ENCODE results near the gene UBE4B. TPM values are rescaled to one million over a fixed set of nuclear protein-coding genes. Genes with fewer than 3 reads are reported as not detected.

Gene UBE4B
- total and polyA plus RNA-seq, 7 donors = 28.8 to 90.9 (median 48.5) TPM

DNA sequence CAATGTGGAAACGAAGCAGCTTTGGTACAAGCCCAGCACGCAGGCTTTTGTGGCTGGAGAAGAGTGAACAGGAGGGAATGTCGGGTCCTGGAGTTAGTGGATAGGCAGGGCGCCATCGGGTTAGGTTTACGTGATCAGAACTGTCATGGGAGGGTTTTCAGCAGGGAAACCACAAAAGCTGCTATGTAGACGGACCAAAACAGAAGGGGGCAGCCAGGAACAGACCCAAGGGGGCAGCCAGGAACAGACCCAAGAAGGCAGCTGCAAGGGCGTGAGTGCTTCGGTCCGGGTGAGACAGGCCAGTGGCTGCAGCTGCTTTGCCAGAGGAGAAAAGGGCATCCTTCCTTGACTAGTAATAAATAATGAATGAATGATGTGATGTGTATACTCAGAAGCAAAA is 100.1 kb downstream of the UBE4B start:
- Histone ChIP-seq H3K9me3 (no peaks in the 10 kb centered on the region), H3K4me3 (no peak overlapping the region), H3K36me3 (ENCODE audit: insufficient read depth in 1 of 2, low read depth in 1 of 2) (peaks cover 16 to 98% of the 10 kb centered on the region in 2 donors), H3K27ac (no peak overlapping the region), H3K4me1 (no peaks in the 10 kb centered on the region), H3K27me3 (ENCODE audit: insufficient read depth in 3 of 3, low read length in 2 of 3) (no peaks in the 10 kb centered on the region)
- TF ChIP-seq, protein P1, sequence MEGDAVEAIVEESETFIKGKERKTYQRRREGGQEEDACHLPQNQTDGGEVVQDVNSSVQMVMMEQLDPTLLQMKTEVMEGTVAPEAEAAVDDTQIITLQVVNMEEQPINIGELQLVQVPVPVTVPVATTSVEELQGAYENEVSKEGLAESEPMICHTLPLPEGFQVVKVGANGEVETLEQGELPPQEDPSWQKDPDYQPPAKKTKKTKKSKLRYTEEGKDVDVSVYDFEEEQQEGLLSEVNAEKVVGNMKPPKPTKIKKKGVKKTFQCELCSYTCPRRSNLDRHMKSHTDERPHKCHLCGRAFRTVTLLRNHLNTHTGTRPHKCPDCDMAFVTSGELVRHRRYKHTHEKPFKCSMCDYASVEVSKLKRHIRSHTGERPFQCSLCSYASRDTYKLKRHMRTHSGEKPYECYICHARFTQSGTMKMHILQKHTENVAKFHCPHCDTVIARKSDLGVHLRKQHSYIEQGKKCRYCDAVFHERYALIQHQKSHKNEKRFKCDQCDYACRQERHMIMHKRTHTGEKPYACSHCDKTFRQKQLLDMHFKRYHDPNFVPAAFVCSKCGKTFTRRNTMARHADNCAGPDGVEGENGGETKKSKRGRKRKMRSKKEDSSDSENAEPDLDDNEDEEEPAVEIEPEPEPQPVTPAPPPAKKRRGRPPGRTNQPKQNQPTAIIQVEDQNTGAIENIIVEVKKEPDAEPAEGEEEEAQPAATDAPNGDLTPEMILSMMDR (IDR thresholded peaks at IDR 0.05) = no peak
- intact Hi-C loops (cut with DNase I) = no loop called here
- DNase-seq = no peak
- no peak for ATAC-seq
- WGBS, 3 donors = 59 to 63% (median 60%) methylated on average over 10 of the region's 10 CpGs

DNA sequence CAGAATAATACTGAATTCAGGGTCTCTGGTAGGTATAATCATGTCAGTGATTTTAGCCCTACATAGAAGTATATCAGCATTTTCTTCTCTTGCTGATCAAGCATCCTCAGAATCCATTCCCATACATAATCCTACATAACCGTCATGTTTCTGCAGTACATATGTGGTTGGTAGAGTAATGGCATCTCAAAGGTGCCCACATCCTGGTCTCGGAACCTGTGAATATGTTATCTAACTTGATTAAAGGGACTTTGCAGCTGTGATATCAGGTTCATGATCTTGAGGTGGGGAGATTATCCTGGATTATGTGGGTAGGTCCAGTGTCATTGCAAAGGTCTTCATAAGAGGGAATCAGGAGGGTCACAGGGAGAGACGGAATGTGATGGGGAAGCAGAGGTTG is 108.2 kb downstream of the UBE4B start:
- Histone ChIP-seq H3K36me3 (ENCODE audit: insufficient read depth in 1 of 2, low read depth in 1 of 2) (peaks cover 0 to 84% of the 10 kb centered on the region in 2 donors), H3K27ac (no peak overlapping the region), H3K4me1 (no peaks in the 10 kb centered on the region), H3K9me3 (no peaks in the 10 kb centered on the region), H3K4me3 (no peak overlapping the region), H3K27me3 (ENCODE audit: insufficient read depth in 3 of 3, low read length in 2 of 3) (no peaks in the 10 kb centered on the region)
- WGBS, 3 donors = 89 to 98% (median 93%) methylated on average over 3 of the region's 3 CpGs
- ATAC-seq (no peak), DNase-seq (no peak)
- intact Hi-C loops (cut with DNase I) = no loop called here
- TF ChIP-seq, protein P1 (IDR thresholded peaks at IDR 0.05) = no peak

DNA sequence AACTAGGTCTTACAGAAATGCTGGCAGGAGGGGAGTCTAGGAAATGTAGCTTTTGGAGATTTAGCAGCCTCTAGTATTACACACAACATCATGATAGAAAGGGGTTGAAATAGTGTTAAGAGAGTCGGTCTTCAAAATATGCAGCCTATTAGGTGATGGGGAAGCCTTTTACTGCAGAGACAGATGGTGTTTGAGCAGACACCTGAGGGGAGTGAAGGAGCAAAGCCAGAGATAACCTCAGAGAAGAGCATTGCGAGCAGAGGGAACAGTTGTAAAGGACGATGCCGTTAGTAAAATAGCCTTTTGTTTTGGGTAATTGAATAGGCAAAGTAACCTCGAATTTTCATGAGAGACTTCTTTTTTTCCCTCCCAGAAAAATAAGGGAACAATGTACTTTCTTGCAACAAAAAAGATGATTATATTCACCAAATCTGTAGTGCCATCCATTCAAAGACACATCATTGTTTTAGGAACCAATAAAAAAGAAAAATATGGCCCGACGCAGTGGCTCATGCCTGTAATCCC is 111.3 kb downstream of the UBE4B start:
- 91 to 94% (median 94%) methylated on average over 7 of the region's 7 CpGs for WGBS, 3 donors
- DNase-seq (no peak), ATAC-seq (no peak)
- Histone ChIP-seq H3K9me3 (no peaks in the 10 kb centered on the region), H3K4me1 (no peaks in the 10 kb centered on the region), H3K36me3 (ENCODE audit: insufficient read depth in 1 of 2, low read depth in 1 of 2) (peaks cover 0 to 83% of the 10 kb centered on the region in 2 donors), H3K27me3 (ENCODE audit: insufficient read depth in 3 of 3, low read length in 2 of 3) (no peaks in the 10 kb centered on the region), H3K27ac (no peak overlapping the region), H3K4me3 (no peak overlapping the region)
- intact Hi-C loops (cut with DNase I) = no loop called here
- TF ChIP-seq, protein P1 (IDR thresholded peaks at IDR 0.05) = no peak

DNA sequence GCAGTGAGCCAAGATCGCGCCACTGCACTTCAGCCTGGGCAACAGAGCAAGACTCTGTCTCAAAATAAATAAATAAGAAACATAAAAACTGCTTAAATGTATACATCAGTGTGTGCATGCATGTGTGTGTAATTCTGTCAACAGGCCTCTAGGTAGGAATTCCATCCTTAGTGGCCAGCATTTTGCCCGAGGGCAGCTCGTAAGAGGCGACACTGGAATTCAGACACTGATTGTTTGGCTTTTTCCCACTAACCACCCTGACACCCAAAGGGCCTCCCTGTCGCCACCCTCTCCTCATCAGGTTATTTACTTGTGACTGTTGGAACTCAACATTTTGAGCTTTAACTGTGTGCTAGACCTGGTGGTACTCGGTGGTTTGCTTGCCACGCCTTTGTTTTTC is 113.6 kb downstream of the UBE4B start:
- H3K9me3 ChIP-seq = no peaks in the 10 kb centered on the region
- no peak overlapping the region for H3K27ac ChIP-seq
- intact Hi-C loops (cut with DNase I) = no loop called here
- 94 to 97% (median 95%) methylated on average over 8 of the region's 8 CpGs for WGBS, 3 donors
- H3K4me3 ChIP-seq = no peak overlapping the region
- TF ChIP-seq, protein P1 (IDR thresholded peaks at IDR 0.05) = no peak
- H3K36me3 ChIP-seq (ENCODE audit: insufficient read depth in 1 of 2, low read depth in 1 of 2) = peaks cover 0 to 79% of the 10 kb centered on the region in 2 donors
- ATAC-seq (no peak), DNase-seq (no peak)
- H3K27me3 ChIP-seq (ENCODE audit: insufficient read depth in 3 of 3, low read length in 2 of 3) = no peaks in the 10 kb centered on the region
- peaks cover 4% of the 10 kb centered on the region for H3K4me1 ChIP-seq

DNA sequence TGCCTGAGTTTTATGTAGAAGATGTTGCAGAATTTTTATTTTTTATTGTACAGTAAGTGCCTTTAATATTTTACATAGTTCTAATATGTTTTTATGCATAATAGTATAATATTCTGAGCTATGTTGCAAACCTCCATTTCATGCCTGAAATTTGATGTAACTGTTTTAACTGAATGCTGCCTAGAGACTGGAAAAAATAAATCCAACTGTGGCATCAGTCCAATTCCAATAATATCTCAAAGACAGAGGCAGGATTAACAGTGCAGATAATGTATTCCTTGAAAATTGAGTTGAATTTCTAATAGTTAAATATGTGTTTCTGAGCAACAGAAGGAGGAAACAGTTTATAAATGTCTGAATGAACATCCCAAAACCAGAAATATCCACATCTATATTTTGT is 116.5 kb downstream of the UBE4B start:
- peaks cover 5% of the 10 kb centered on the region for H3K4me1 ChIP-seq
- H3K27ac ChIP-seq = no peak overlapping the region
- peaks cover 0 to 74% of the 10 kb centered on the region in 2 donors for H3K36me3 ChIP-seq (ENCODE audit: insufficient read depth in 1 of 2, low read depth in 1 of 2)
- H3K27me3 ChIP-seq (ENCODE audit: insufficient read depth in 3 of 3, low read length in 2 of 3) = no peaks in the 10 kb centered on the region
- ATAC-seq = no peak
- TF ChIP-seq, protein P1 (IDR thresholded peaks at IDR 0.05) = no peak
- H3K4me3 ChIP-seq = no peak overlapping the region
- no peaks in the 10 kb centered on the region for H3K9me3 ChIP-seq
- no peak for DNase-seq
- intact Hi-C loops (cut with DNase I) = no loop called here
